ENCODE data around the gene SLIT3.
"Not testable (repeated sequence)": the region's sequence is repeated elsewhere in the genome, so short reads cannot be mapped to it uniquely, and the experiment has no call there.

SLIT3 gene

GRCh38 chr5:169218861-169219260 lies 82.1 kb downstream of the SLIT3 start:
- H3K36me3 ChIP-seq (ENCODE audit: insufficient read depth, low read length): no peaks in the 10 kb centered on the region
- H3K27ac ChIP-seq (ENCODE audit: low read depth, low read length): no peak overlapping the region
- WGBS: 76% methylated on average over 4 of the region's 4 CpGs
- H3K4me1 ChIP-seq (ENCODE audit: insufficient read depth, low read length): no peaks in the 10 kb centered on the region; the same call in 1 of the 2 replicates
- no peaks in the 10 kb centered on the region for H3K9me3 ChIP-seq (ENCODE audit: insufficient read depth, low read depth, low read length)
- H3K27me3 ChIP-seq (ENCODE audit: insufficient read depth, low read length): peaks cover 76% of the 10 kb centered on the region
- H3K9ac ChIP-seq (ENCODE audit: low read depth, low read length): no peak overlapping the region
- no peak overlapping the region for H3K4me3 ChIP-seq (ENCODE audit: low read length)

DNA sequence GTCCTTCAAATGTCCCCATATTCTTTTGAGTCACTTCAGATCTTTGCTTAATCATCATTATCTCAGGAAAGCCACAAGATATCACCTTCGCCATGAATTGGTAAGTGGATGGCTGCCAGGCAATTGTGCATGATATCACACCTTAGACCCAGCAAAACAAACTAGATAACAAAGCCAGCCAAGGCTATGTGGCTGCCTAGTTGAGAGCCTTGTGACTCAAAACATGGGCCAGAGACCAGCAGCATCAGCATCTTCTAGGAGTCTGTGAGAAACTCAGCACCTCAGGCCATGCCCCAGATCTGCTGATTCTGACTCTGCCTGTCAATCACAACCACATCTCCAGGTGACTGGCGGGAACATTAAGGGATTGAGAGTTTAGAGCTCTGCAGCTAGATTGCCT lies 82.8 kb downstream of the SLIT3 start:
- no peaks in the 10 kb centered on the region for H3K36me3 ChIP-seq (ENCODE audit: insufficient read depth, low read length)
- no peak overlapping the region for H3K27ac ChIP-seq (ENCODE audit: low read depth, low read length)
- 83% methylated on average over 2 of the region's 2 CpGs for WGBS
- H3K4me1 ChIP-seq (ENCODE audit: insufficient read depth, low read length): no peaks in the 10 kb centered on the region; the same call in 1 of the 2 replicates
- H3K27me3 ChIP-seq (ENCODE audit: insufficient read depth, low read length): peaks cover 72% of the 10 kb centered on the region
- no peak overlapping the region for H3K9ac ChIP-seq (ENCODE audit: low read depth, low read length)
- H3K4me3 ChIP-seq (ENCODE audit: low read length): no peak overlapping the region
- no peaks in the 10 kb centered on the region for H3K9me3 ChIP-seq (ENCODE audit: insufficient read depth, low read depth, low read length)

DNA sequence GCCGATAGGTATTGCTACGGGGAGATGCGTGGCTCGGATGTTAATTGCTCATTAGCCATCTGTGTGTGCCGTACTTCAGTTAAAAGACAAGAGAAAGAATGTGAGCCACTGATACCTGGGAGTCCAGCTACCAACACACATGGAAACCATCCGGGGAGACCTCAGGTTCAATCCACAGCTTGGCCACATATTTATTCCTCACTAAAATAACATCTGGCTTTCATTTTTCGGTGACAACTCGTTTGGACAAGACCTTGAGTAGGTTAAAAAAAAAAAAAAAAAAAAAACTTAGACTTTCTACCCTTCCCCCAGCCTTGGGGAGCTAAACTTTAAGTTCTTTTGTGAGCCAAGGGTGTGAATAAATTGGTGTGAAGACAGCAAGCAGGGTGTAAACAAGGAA lies 84.1 kb downstream of the SLIT3 start:
- H3K27me3 ChIP-seq (ENCODE audit: insufficient read depth, low read length): peaks cover 58% of the 10 kb centered on the region
- WGBS: 97% methylated on average over 7 of the region's 8 CpGs
- no peak overlapping the region for H3K9ac ChIP-seq (ENCODE audit: low read depth, low read length)

DNA sequence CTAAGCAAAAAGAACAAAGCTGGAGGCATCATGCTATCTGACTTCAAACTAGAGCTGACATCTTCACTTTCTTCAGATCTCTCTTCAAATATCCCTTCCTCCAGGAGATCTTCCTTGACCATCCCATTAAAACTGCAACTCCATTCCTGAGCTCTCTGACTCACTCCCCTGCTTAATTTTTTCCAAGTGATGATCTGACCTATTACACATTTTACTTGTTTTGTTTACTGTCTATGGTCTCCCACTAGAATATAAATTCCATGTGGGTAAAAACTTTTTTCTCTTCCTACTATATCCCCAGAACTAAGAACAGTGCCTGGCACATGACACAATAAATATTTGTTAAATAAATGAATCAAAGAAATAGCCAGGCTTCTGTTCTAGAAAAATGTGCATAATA lies 87.5 kb downstream of the SLIT3 start:
- no peak overlapping the region for H3K27ac ChIP-seq (ENCODE audit: low read depth, low read length)
- H3K9me3 ChIP-seq (ENCODE audit: insufficient read depth, low read depth, low read length): no peaks in the 10 kb centered on the region
- H3K27me3 ChIP-seq (ENCODE audit: insufficient read depth, low read length): peaks cover 25% of the 10 kb centered on the region
- H3K4me1 ChIP-seq (ENCODE audit: insufficient read depth, low read length): no peaks in the 10 kb centered on the region; the same call in 1 of the 2 replicates
- no peak overlapping the region for H3K9ac ChIP-seq (ENCODE audit: low read depth, low read length)
- no peaks in the 10 kb centered on the region for H3K36me3 ChIP-seq (ENCODE audit: insufficient read depth, low read length)
- no peak overlapping the region for H3K4me3 ChIP-seq (ENCODE audit: low read length)

More for the DNA sequence above, 84.1 kb downstream of the SLIT3 start:
- Histone ChIP-seq H3K4me1 (ENCODE audit: insufficient read depth, low read length) (no peaks in the 10 kb centered on the region; the same call in 1 of the 2 replicates), H3K4me3 (ENCODE audit: low read length) (no peak overlapping the region), H3K27ac (ENCODE audit: low read depth, low read length) (no peak overlapping the region), H3K9me3 (ENCODE audit: insufficient read depth, low read depth, low read length) (no peaks in the 10 kb centered on the region), H3K36me3 (ENCODE audit: insufficient read depth, low read length) (no peaks in the 10 kb centered on the region)

- not testable (repeated sequence) for H3K4me3 ChIP-seq (ENCODE audit: low read length); H3K9ac ChIP-seq (ENCODE audit: low read depth, low read length); H3K9me3 ChIP-seq (ENCODE audit: insufficient read depth, low read depth, low read length); H3K36me3 ChIP-seq (ENCODE audit: insufficient read depth, low read length); H3K27ac ChIP-seq (ENCODE audit: low read depth, low read length); H3K4me1 ChIP-seq (ENCODE audit: insufficient read depth, low read length)
- 90% methylated on average over 3 of the region's 3 CpGs for WGBS
- H3K27me3 ChIP-seq (ENCODE audit: insufficient read depth, low read length): peaks cover 13% of the 10 kb centered on the region; the same call in 1 of the 2 replicates
These were observed 89.2 kb downstream of the SLIT3 start for GRCh38 chr5:169211761-169212160.

- Histone ChIP-seq H3K9ac (ENCODE audit: low read depth, low read length) (no peak overlapping the region), H3K36me3 (ENCODE audit: insufficient read depth, low read length) (no peaks in the 10 kb centered on the region), H3K4me1 (ENCODE audit: insufficient read depth, low read length) (no peaks in the 10 kb centered on the region), H3K27ac (ENCODE audit: low read depth, low read length) (no peak overlapping the region), H3K9me3 (ENCODE audit: insufficient read depth, low read depth, low read length) (no peaks in the 10 kb centered on the region), H3K4me3 (ENCODE audit: low read length) (no peak overlapping the region), H3K27me3 (ENCODE audit: insufficient read depth, low read length) (no peaks in the 10 kb centered on the region)
- WGBS: 91% methylated on average over 8 of the region's 8 CpGs
These were observed 96.0 kb downstream of the SLIT3 start for GRCh38 chr5:169204788-169205400.

- Histone ChIP-seq H3K4me3 (ENCODE audit: low read length) (no peak overlapping the region), H3K9ac (ENCODE audit: low read depth, low read length) (no peak overlapping the region), H3K4me1 (ENCODE audit: insufficient read depth, low read length) (no peaks in the 10 kb centered on the region), H3K36me3 (ENCODE audit: insufficient read depth, low read length) (no peaks in the 10 kb centered on the region), H3K27ac (ENCODE audit: low read depth, low read length) (no peak overlapping the region), H3K27me3 (ENCODE audit: insufficient read depth, low read length) (no peaks in the 10 kb centered on the region), H3K9me3 (ENCODE audit: insufficient read depth, low read depth, low read length) (no peaks in the 10 kb centered on the region)
- WGBS: 84% methylated on average over 2 of the region's 3 CpGs
These were observed 98.0 kb downstream of the SLIT3 start for GRCh38 chr5:169202969-169203368.

DNA sequence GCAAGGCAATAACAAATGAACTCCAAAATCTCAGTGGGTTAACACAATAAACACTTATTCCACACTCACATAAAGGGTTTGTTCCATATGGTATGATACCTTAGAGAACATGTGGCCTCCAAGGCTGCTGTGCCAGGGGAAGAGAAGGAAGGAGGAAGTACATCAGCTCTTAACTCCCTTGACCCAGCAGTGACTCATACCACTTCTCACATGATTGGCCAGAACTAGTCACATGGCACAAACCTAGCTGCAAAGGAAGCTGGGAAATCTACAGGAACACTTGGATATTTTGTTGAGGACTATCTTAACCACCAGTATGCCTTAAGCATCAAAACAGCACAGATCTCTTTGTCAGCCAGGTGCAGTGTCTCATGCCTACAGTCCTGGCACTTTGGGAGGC lies 99.3 kb downstream of the SLIT3 start:
- Histone ChIP-seq H3K27ac (ENCODE audit: low read depth, low read length) (no peak overlapping the region), H3K27me3 (ENCODE audit: insufficient read depth, low read length) (no peaks in the 10 kb centered on the region), H3K9ac (ENCODE audit: low read depth, low read length) (no peak overlapping the region), H3K36me3 (ENCODE audit: insufficient read depth, low read length) (no peaks in the 10 kb centered on the region), H3K4me1 (ENCODE audit: insufficient read depth, low read length) (no peaks in the 10 kb centered on the region), H3K9me3 (ENCODE audit: insufficient read depth, low read depth, low read length) (no peaks in the 10 kb centered on the region), H3K4me3 (ENCODE audit: low read length) (no peak overlapping the region)

GRCh38 chr5:169200125-169200778 lies 100.7 kb downstream of the SLIT3 start:
- H3K36me3 ChIP-seq (ENCODE audit: insufficient read depth, low read length): no peaks in the 10 kb centered on the region
- no peak overlapping the region for H3K9ac ChIP-seq (ENCODE audit: low read depth, low read length)
- H3K4me1 ChIP-seq (ENCODE audit: insufficient read depth, low read length): no peaks in the 10 kb centered on the region
- WGBS: 90% methylated on average over 5 of the region's 6 CpGs
- H3K27ac ChIP-seq (ENCODE audit: low read depth, low read length): no peak overlapping the region
- H3K27me3 ChIP-seq (ENCODE audit: insufficient read depth, low read length): no peaks in the 10 kb centered on the region
- no peak overlapping the region for H3K4me3 ChIP-seq (ENCODE audit: low read length)
- H3K9me3 ChIP-seq (ENCODE audit: insufficient read depth, low read depth, low read length): no peaks in the 10 kb centered on the region

DNA sequence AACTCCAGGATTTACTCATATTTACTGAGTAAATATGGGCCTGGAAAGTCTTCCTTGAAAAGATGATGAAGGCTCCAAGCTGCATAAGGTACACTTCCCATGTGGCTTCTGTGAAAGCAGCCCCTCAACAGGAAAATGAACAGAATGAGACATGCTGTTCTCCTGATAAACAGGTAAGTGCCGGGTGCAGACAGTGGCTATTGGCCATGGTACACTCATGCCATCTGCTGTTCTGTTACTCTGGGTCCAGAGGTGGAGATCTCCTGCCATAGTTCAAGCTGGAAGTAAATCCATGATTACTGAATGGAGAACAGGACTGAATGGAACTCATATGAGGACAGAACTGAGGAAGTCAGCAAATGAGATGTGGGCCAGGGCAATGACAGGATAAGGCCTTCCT lies 103.6 kb downstream of the SLIT3 start:
- Histone ChIP-seq H3K9me3 (ENCODE audit: insufficient read depth, low read depth, low read length) (no peaks in the 10 kb centered on the region), H3K4me1 (ENCODE audit: insufficient read depth, low read length) (no peaks in the 10 kb centered on the region), H3K36me3 (ENCODE audit: insufficient read depth, low read length) (no peaks in the 10 kb centered on the region), H3K4me3 (ENCODE audit: low read length) (no peak overlapping the region), H3K9ac (ENCODE audit: low read depth, low read length) (no peak overlapping the region), H3K27me3 (ENCODE audit: insufficient read depth, low read length) (no peaks in the 10 kb centered on the region), H3K27ac (ENCODE audit: low read depth, low read length) (no peak overlapping the region)
- WGBS: 90% methylated on average over 1 of the region's 1 CpG

- no peak overlapping the region for H3K9ac ChIP-seq (ENCODE audit: low read depth, low read length)
- H3K27me3 ChIP-seq (ENCODE audit: insufficient read depth, low read length): no peaks in the 10 kb centered on the region
- no peak overlapping the region for H3K27ac ChIP-seq (ENCODE audit: low read depth, low read length)
- no peaks in the 10 kb centered on the region for H3K4me1 ChIP-seq (ENCODE audit: insufficient read depth, low read length)
- no peak overlapping the region for H3K4me3 ChIP-seq (ENCODE audit: low read length)
- H3K36me3 ChIP-seq (ENCODE audit: insufficient read depth, low read length): no peaks in the 10 kb centered on the region
- H3K9me3 ChIP-seq (ENCODE audit: insufficient read depth, low read depth, low read length): no peaks in the 10 kb centered on the region
- WGBS: 96% methylated on average over 6 of the region's 6 CpGs
These were observed 104.9 kb downstream of the SLIT3 start for GRCh38 chr5:169196059-169196458.

DNA sequence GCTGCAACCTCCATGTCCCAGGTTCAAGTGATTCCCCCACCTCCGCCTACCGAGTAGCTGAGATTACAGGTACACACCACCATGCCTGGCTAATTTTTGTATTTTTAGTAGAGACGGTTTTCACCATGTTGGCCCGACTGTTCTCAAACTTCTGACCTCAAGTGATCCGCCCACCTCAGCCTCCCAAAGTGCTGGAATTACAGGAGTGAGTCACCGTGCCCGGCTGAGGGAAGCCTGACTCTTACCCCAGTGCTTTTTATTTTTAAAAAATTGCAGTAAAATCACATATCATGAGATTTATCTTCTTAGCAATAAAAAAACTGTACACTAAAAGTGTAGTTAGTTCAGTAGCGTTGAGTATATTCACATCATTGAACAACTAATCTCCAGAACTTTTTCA lies 105.3 kb downstream of the SLIT3 start:
- Histone ChIP-seq H3K4me1 (ENCODE audit: insufficient read depth, low read length) (no peaks in the 10 kb centered on the region), H3K27me3 (ENCODE audit: insufficient read depth, low read length) (no peaks in the 10 kb centered on the region), H3K27ac (ENCODE audit: low read depth, low read length) (no peak overlapping the region), H3K36me3 (ENCODE audit: insufficient read depth, low read length) (no peaks in the 10 kb centered on the region), H3K9ac (ENCODE audit: low read depth, low read length) (no peak overlapping the region), H3K4me3 (ENCODE audit: low read length) (no peak overlapping the region), H3K9me3 (ENCODE audit: insufficient read depth, low read depth, low read length) (no peaks in the 10 kb centered on the region)
- WGBS: 88% methylated on average over 8 of the region's 8 CpGs
